ENCODE results near the gene PATL2. TPM values are rescaled to one million over a fixed set of nuclear protein-coding genes. Genes with fewer than 3 reads are reported as not detected.

Gene PATL2
- total and polyA plus RNA-seq, 4 donors, result 2.4 to 4.8 (median 3.7) TPM

- Histone ChIP-seq H3K4me3 (no peak overlapping the region), H3K27ac (ENCODE audit: low read depth in 1 of 2, low read length in 1 of 2) (peak overlapping the region in 1 of 2 donors; percentile 30), H3K9ac (ENCODE audit: insufficient read depth in 1 of 2, low read length in 2 of 2) (no peak overlapping the region), H3K9me3 (ENCODE audit: control insufficient read depth in 4 of 4, insufficient read depth in 3 of 4, low read length in 3 of 4) (no peaks in the 10 kb centered on the region), H3K36me3 (ENCODE audit: control insufficient read depth in 4 of 4, insufficient read depth in 4 of 4, low read length in 4 of 4) (no peaks in the 10 kb centered on the region), H3K4me1 (ENCODE audit: control insufficient read depth in 5 of 5, insufficient read depth in 5 of 5, low read length in 5 of 5) (no peaks in the 10 kb centered on the region), H3K27me3 (ENCODE audit: control insufficient read depth in 3 of 3, insufficient read depth in 3 of 3, low read length in 2 of 3) (no peaks in the 10 kb centered on the region)
- 45 to 50% methylated on average over 7 of the region's 7 CpGs for WGBS, 2 donors
- ATAC-seq (ENCODE audit: insufficient read depth, low FRiP score) (no peak), DNase-seq (no peak)
- TF ChIP-seq, protein P1, sequence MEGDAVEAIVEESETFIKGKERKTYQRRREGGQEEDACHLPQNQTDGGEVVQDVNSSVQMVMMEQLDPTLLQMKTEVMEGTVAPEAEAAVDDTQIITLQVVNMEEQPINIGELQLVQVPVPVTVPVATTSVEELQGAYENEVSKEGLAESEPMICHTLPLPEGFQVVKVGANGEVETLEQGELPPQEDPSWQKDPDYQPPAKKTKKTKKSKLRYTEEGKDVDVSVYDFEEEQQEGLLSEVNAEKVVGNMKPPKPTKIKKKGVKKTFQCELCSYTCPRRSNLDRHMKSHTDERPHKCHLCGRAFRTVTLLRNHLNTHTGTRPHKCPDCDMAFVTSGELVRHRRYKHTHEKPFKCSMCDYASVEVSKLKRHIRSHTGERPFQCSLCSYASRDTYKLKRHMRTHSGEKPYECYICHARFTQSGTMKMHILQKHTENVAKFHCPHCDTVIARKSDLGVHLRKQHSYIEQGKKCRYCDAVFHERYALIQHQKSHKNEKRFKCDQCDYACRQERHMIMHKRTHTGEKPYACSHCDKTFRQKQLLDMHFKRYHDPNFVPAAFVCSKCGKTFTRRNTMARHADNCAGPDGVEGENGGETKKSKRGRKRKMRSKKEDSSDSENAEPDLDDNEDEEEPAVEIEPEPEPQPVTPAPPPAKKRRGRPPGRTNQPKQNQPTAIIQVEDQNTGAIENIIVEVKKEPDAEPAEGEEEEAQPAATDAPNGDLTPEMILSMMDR (IDR thresholded peaks at IDR 0.05; ENCODE audit: control extremely low read depth, extremely low read depth), result no peak
These were observed 34.4 kb downstream of the PATL2 start for GRCh38 chr15:44676676-44677075.

DNA sequence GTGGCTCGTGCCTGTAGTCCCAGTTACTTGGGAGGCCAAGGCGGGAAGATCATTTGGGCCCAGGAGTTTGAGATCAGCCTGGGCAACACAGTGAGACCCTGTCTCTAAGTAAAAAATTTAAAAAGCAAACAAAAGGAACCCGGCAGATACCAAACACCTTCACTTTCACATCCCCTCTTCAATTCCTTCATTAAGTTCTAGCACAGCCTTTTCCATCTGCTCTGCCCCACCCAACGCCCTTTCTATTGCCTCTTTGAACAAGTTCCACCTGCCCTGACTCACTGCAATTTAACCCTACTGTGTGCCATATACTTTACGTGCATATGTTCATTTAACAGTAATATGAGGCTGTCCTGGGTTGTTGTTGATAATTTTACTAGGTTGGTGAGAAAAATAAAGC is 35.2 kb downstream of the PATL2 start:
- Histone ChIP-seq H3K4me3 (no peak overlapping the region), H3K4me1 (ENCODE audit: control insufficient read depth in 5 of 5, insufficient read depth in 5 of 5, low read length in 5 of 5) (no peaks in the 10 kb centered on the region), H3K9me3 (ENCODE audit: control insufficient read depth in 4 of 4, insufficient read depth in 3 of 4, low read length in 3 of 4) (no peaks in the 10 kb centered on the region), H3K36me3 (ENCODE audit: control insufficient read depth in 4 of 4, insufficient read depth in 4 of 4, low read length in 4 of 4) (no peaks in the 10 kb centered on the region), H3K27ac (ENCODE audit: low read depth in 1 of 2, low read length in 1 of 2) (no peak overlapping the region), H3K27me3 (ENCODE audit: control insufficient read depth in 3 of 3, insufficient read depth in 3 of 3, low read length in 2 of 3) (no peaks in the 10 kb centered on the region), H3K9ac (ENCODE audit: insufficient read depth in 1 of 2, low read length in 2 of 2) (no peak overlapping the region)
- no peak for ATAC-seq (ENCODE audit: insufficient read depth, low FRiP score)
- no peak for DNase-seq
- WGBS, 2 donors, result 84 to 88% methylated on average over 5 of the region's 5 CpGs
- TF ChIP-seq, protein P1 (IDR thresholded peaks at IDR 0.05; ENCODE audit: control extremely low read depth, extremely low read depth), result no peak

GRCh38 chr15:44673639-44674038 is 37.5 kb downstream of the PATL2 start:
- TF ChIP-seq, protein P1 (IDR thresholded peaks at IDR 0.05; ENCODE audit: control extremely low read depth, extremely low read depth), result no peak
- H3K9me3 ChIP-seq (ENCODE audit: control insufficient read depth in 4 of 4, insufficient read depth in 3 of 4, low read length in 3 of 4), result no peaks in the 10 kb centered on the region
- DNase-seq (no peak), ATAC-seq (ENCODE audit: insufficient read depth, low FRiP score) (no peak)
- no peaks in the 10 kb centered on the region for H3K27me3 ChIP-seq (ENCODE audit: control insufficient read depth in 3 of 3, insufficient read depth in 3 of 3, low read length in 2 of 3)
- no peaks in the 10 kb centered on the region for H3K4me1 ChIP-seq (ENCODE audit: control insufficient read depth in 5 of 5, insufficient read depth in 5 of 5, low read length in 5 of 5)
- no peak overlapping the region for H3K4me3 ChIP-seq
- no peak overlapping the region for H3K9ac ChIP-seq (ENCODE audit: insufficient read depth in 1 of 2, low read length in 2 of 2)
- H3K36me3 ChIP-seq (ENCODE audit: control insufficient read depth in 4 of 4, insufficient read depth in 4 of 4, low read length in 4 of 4), result no peaks in the 10 kb centered on the region
- no peak overlapping the region for H3K27ac ChIP-seq (ENCODE audit: low read depth in 1 of 2, low read length in 1 of 2)
- 94 to 97% methylated on average over 2 of the region's 2 CpGs for WGBS, 2 donors

All from lung (tissue), 12 donors.